H1 (cell line): ENCODE results near the gene CHRM4.

Source experiments
- BCL11A ChIP-seq, 2 experiments: IDR thresholded peaks; one replicate each; pipeline ENCODE4 v1.6.1; 2011; ENCODE audit warnings: low read depth in 2 of 2, low read length in 2 of 2, mild to moderate bottlenecking in 2 of 2
- CREB1 ChIP-seq: IDR thresholded peaks from 2 replicates; pipeline ENCODE4 v1.6.1; 2012; ENCODE audit warnings: inconsistent platforms
- CTCF ChIP-seq, 3 experiments: IDR thresholded peaks; 1 replicate in 2 of 3; 2 replicates in 1 of 3; pipeline versions ENCODE4 v1.5.1 to v1.6.1; 2011; ENCODE audit warnings: low read length in 3 of 3, mild to moderate bottlenecking in 3 of 3, inconsistent platforms in 2 of 3, low read depth in 1 of 3, moderate library complexity in 1 of 3; ENCODE audit not compliant: insufficient read depth in 1 of 3; ENCODE audit errors: control extremely low read depth in 1 of 3
- EGR1 ChIP-seq: IDR thresholded peaks from 2 replicates; pipeline ENCODE4 v1.6.1; 2011; ENCODE audit warnings: low read depth, low read length, borderline replicate concordance
- EZH2 ChIP-seq: fragments of 200-600 bp; sonication (generic); IDR thresholded peaks from 2 replicates; pipeline ENCODE4 v1.7.1; 2012; ENCODE audit warnings: low read depth, mild to moderate bottlenecking, moderate library complexity, low read length, inconsistent platforms; ENCODE audit not compliant: severe bottlenecking
- HDAC2 ChIP-seq, 2 experiments: fragments of 300-600 bp in 1 of 2; sonication (generic) in 1 of 2; IDR thresholded peaks; 2 replicates each; pipeline ENCODE4 v1.6.1; 2011 to 2012; ENCODE audit warnings: low read depth in 2 of 2, low read length in 2 of 2, mild to moderate bottlenecking in 2 of 2, moderate library complexity in 2 of 2, borderline replicate concordance in 1 of 2, inconsistent platforms in 1 of 2
- POLR2A ChIP-seq, 2 experiments: IDR thresholded peaks; 1 replicate in 1 of 2; 2 replicates in 1 of 2; pipeline ENCODE4 v1.6.1; 2011; ENCODE audit warnings: low read depth in 2 of 2, low read length in 2 of 2, mild to moderate bottlenecking in 2 of 2; ENCODE audit errors: control extremely low read depth in 1 of 2
- POLR2AphosphoS5 ChIP-seq: IDR thresholded peaks from 2 replicates; pipeline ENCODE4 v1.6.1; 2011; ENCODE audit warnings: low read depth, low read length
- RFX5 ChIP-seq: IDR thresholded peaks from 2 replicates; pipeline ENCODE4 v1.6.1; 2011; ENCODE audit warnings: low read depth, low read length, improper control_type of control experiment, borderline replicate concordance
- SIN3A ChIP-seq, 2 experiments: IDR thresholded peaks in 1 of 2; conservative IDR thresholded peaks in 1 of 2; 2 replicates each; pipeline ENCODE4 v1.6.1; 2011 to 2012; ENCODE audit warnings: low read length in 2 of 2, improper control_type of control experiment in 1 of 2, low read depth in 1 of 2, mild to moderate bottlenecking in 1 of 2
- SIX5 ChIP-seq: IDR thresholded peaks from 2 replicates; pipeline ENCODE4 v1.6.1; 2011; ENCODE audit warnings: mild to moderate bottlenecking, low read depth, low read length
- TAF7 ChIP-seq: optimal IDR thresholded peaks from 2 replicates; pipeline ENCODE3; 2011; ENCODE audit warnings: low read depth, mild to moderate bottlenecking, inconsistent platforms, low read length, moderate library complexity, borderline replicate concordance
- USF2 ChIP-seq: IDR thresholded peaks from 2 replicates; pipeline ENCODE4 v1.6.1; 2011; ENCODE audit warnings: low read length, improper control_type of control experiment
- TF ChIP-seq, protein P1 (sequence below): IDR thresholded peaks from 2 replicates; pipeline ENCODE4 v1.6.1; 2012; ENCODE audit warnings: inconsistent platforms

- no peak for TF ChIP-seq CTCF (IDR thresholded peaks at IDR 0.05; ENCODE audit: control extremely low read depth in 1 of 3, insufficient read depth in 1 of 3, low read depth in 1 of 3, low read length in 3 of 3)
- TF ChIP-seq, protein P1, sequence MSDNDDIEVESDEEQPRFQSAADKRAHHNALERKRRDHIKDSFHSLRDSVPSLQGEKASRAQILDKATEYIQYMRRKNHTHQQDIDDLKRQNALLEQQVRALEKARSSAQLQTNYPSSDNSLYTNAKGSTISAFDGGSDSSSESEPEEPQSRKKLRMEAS: peak; percentile 61
- TF ChIP-seq EGR1: no peak
- TF ChIP-seq EZH2: no peak
- TF ChIP-seq USF2: no peak
- TF ChIP-seq RFX5: no peak
- no peak for TF ChIP-seq SIX5
- peak in 1 of 2 experiments; percentile 42; a peak in 1 of 3 replicates for TF ChIP-seq POLR2A (IDR thresholded peaks at IDR 0.05; ENCODE audit: control extremely low read depth in 1 of 2, low read depth in 2 of 2, low read length in 2 of 2)
- TF ChIP-seq HDAC2 (IDR thresholded peaks at IDR 0.05; ENCODE audit: borderline replicate concordance in 1 of 2, low read depth in 2 of 2, low read length in 2 of 2): no peak
- no peak; the same call in 1 of the 2 replicates for TF ChIP-seq POLR2AphosphoS5
- TF ChIP-seq CREB1: no peak
- TF ChIP-seq BCL11A (IDR thresholded peaks at IDR 0.05; ENCODE audit: low read depth in 2 of 2, low read length in 2 of 2): no peak
- TF ChIP-seq SIN3A (conservative IDR thresholded peaks at IDR 0.05 in 1 of 2, IDR thresholded peaks at IDR 0.05 in 1 of 2; ENCODE audit: low read depth in 1 of 2, low read length in 2 of 2): peak in 1 of 2 experiments; percentile 56; a peak in 2 of 4 replicates
- no peak for TF ChIP-seq TAF7
Observed at GRCh38 chr11:46381819-46382645, 9.5 kb downstream of the CHRM4 start.
